ENCODE results near the gene IL1F10. TPM values are rescaled to one million over a fixed set of nuclear protein-coding genes. Genes with fewer than 3 reads are reported as not detected.
A peak's percentile ranks its signal among the peaks of the same experiment; 100 is the strongest.

Gene IL1F10
- polyA plus RNA-seq, 1 donor (not counting 4 experiments of a cell fraction or from before 2014, with no cell fraction given): 0.37 TPM

DNA sequence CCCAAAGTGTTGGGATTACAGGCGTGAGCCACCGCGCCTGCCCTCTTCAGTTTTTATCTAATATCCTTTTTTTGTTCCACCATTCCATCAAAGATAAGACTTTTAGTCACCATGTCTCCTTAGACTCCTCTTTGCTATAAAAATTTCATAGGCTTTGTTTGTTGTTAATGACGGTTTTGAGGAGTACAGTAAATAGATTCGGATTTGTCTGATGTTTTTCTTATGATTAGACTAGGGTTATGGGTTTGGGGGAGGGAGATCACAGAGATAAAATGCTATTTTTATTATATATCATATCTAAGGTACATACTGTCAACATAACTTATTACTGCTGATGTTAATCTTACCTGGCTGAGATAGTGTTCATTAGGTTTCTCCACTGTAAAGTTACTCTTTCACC, 21.3 kb upstream of the IL1F10 start:
- Histone ChIP-seq H2AFZ (ENCODE audit: control insufficient read depth, low read length) (no peak overlapping the region), H3K4me1 (ENCODE audit: control insufficient read depth, extremely low read depth, insufficient read depth, low read length) (no peaks in the 10 kb centered on the region), H3K9ac (ENCODE audit: control insufficient read depth, extremely low read depth, insufficient read depth, low read length) (no peak overlapping the region), H4K20me1 (ENCODE audit: control insufficient read depth, extremely low read depth, insufficient read depth, low read length) (no peaks in the 10 kb centered on the region), H3K79me2 (ENCODE audit: control insufficient read depth, insufficient read depth, low read length) (no peaks in the 10 kb centered on the region), H3K9me3 (ENCODE audit: control insufficient read depth, low read depth, low read length) (no peaks in the 10 kb centered on the region), H3K36me3 (ENCODE audit: control insufficient read depth in 2 of 2, extremely low read depth in 1 of 2, insufficient read depth in 2 of 2, low read length in 2 of 2) (no peaks in the 10 kb centered on the region), H3K9me1 (ENCODE audit: control insufficient read depth, extremely low read depth, insufficient read depth, low read length) (no peaks in the 10 kb centered on the region), H3K27ac (ENCODE audit: control insufficient read depth, insufficient read depth, low read length) (no peak overlapping the region), H3K4me2 (ENCODE audit: control insufficient read depth, extremely low read depth, insufficient read depth, low read depth, low read length) (no peak overlapping the region), H3K4me3 (ENCODE audit: control insufficient read depth in 2 of 3, extremely low read depth in 1 of 3, insufficient read depth in 2 of 3, low read depth in 1 of 3, low read length in 3 of 3) (no peak overlapping the region), H3K27me3 (ENCODE audit: control insufficient read depth, extremely low read depth, insufficient read depth, low read length) (no peaks in the 10 kb centered on the region)
- dilution Hi-C loops (cut with MboI; ENCODE audit: extremely low pct_ligation_motif_present, low sequenced_read_pairs): no loop called here
- FAIRE-seq (no peak), DNase-seq (ENCODE audit: low read depth, low spot score) (no peak)
- TF ChIP-seq, protein P1, sequence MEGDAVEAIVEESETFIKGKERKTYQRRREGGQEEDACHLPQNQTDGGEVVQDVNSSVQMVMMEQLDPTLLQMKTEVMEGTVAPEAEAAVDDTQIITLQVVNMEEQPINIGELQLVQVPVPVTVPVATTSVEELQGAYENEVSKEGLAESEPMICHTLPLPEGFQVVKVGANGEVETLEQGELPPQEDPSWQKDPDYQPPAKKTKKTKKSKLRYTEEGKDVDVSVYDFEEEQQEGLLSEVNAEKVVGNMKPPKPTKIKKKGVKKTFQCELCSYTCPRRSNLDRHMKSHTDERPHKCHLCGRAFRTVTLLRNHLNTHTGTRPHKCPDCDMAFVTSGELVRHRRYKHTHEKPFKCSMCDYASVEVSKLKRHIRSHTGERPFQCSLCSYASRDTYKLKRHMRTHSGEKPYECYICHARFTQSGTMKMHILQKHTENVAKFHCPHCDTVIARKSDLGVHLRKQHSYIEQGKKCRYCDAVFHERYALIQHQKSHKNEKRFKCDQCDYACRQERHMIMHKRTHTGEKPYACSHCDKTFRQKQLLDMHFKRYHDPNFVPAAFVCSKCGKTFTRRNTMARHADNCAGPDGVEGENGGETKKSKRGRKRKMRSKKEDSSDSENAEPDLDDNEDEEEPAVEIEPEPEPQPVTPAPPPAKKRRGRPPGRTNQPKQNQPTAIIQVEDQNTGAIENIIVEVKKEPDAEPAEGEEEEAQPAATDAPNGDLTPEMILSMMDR (optimal IDR thresholded peaks at IDR 0.05 in 1 of 3, IDR thresholded peaks at IDR 0.05 in 1 of 3, conservative IDR thresholded peaks at IDR 0.05 in 1 of 3; ENCODE audit: extremely low read depth in 1 of 3, insufficient read depth in 2 of 3, low read length in 3 of 3): no peak
- no peak for TF ChIP-seq EZH2 (IDR thresholded peaks at IDR 0.05; ENCODE audit: low read length)

DNA sequence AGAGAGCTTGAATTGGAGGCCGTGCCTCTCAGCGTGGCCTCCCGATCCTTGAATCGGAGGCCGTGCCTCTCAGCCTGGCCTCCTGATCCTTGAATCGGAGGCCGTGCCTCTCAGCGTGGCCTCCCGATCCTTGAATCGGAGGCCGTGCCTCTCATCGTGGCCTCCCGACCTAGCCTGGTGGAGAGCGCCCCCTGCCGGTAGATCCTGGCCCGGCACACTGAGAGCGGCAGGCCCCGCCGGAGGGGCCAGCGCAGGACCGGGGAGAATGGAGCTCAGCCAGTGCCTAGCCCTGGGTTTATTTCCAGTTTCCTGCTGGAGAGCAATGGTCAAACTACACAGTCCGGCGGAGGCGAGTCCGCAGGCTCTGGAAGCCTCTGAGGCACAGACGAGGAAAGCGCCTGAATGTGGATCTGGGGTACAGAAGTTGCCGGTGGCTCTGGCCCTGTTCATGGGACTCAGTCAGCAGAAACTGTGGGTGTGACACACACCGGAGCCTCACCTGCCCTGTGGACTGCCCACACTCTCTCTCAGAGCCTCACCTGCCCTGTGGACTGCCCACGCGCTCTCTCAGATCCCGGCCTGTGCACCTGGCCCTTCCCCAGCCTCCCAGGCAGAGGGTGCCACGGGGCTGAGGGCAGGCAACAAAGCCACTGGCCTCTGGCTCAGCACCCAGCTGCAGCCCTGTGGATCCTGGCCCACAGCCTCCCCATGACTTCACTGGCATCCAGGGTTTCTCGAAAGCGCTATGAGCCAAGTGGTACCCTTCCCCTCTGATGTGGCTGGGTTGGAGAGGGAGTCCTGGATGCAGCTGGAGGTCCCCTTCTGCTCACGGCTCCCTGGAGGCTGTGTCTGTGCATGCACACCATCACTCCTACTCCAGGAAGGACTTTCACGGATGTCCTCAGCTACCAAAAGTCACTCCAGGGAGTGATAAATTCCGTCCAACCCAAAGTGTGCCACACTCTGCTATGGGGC, 16.6 kb upstream of the IL1F10 start:
- Histone ChIP-seq H3K4me3 (ENCODE audit: control insufficient read depth in 2 of 3, extremely low read depth in 1 of 3, insufficient read depth in 2 of 3, low read depth in 1 of 3, low read length in 3 of 3) (no peak overlapping the region), H3K4me1 (ENCODE audit: control insufficient read depth, extremely low read depth, insufficient read depth, low read length) (no peaks in the 10 kb centered on the region), H3K9me3 (ENCODE audit: control insufficient read depth, low read depth, low read length) (peaks cover 8% of the 10 kb centered on the region), H2AFZ (ENCODE audit: control insufficient read depth, low read length) (no peak overlapping the region), H3K27me3 (ENCODE audit: control insufficient read depth, extremely low read depth, insufficient read depth, low read length) (no peaks in the 10 kb centered on the region), H3K36me3 (ENCODE audit: control insufficient read depth in 2 of 2, extremely low read depth in 1 of 2, insufficient read depth in 2 of 2, low read length in 2 of 2) (no peaks in the 10 kb centered on the region), H3K9ac (ENCODE audit: control insufficient read depth, extremely low read depth, insufficient read depth, low read length) (no peak overlapping the region), H3K79me2 (ENCODE audit: control insufficient read depth, insufficient read depth, low read length) (no peaks in the 10 kb centered on the region), H3K9me1 (ENCODE audit: control insufficient read depth, extremely low read depth, insufficient read depth, low read length) (no peaks in the 10 kb centered on the region), H4K20me1 (ENCODE audit: control insufficient read depth, extremely low read depth, insufficient read depth, low read length) (no peaks in the 10 kb centered on the region), H3K27ac (ENCODE audit: control insufficient read depth, insufficient read depth, low read length) (no peak overlapping the region), H3K4me2 (ENCODE audit: control insufficient read depth, extremely low read depth, insufficient read depth, low read depth, low read length) (no peak overlapping the region)
- FAIRE-seq (no peak), DNase-seq (ENCODE audit: low read depth, low spot score) (no peak)
- no peak for TF ChIP-seq EZH2 (IDR thresholded peaks at IDR 0.05; ENCODE audit: low read length)
- TF ChIP-seq, protein P1 (optimal IDR thresholded peaks at IDR 0.05 in 1 of 3, IDR thresholded peaks at IDR 0.05 in 1 of 3, conservative IDR thresholded peaks at IDR 0.05 in 1 of 3; ENCODE audit: extremely low read depth in 1 of 3, insufficient read depth in 2 of 3, low read length in 3 of 3): peak in 1 of 3 experiments; percentile 9
- dilution Hi-C loops (cut with MboI; ENCODE audit: extremely low pct_ligation_motif_present, low sequenced_read_pairs): no loop called here

Measured in keratinocyte (primary cell).